SU-DHL-6 (cell line): Measurements from ENCODE around the gene SH3GLB2.

Experiments used
- H2AFZ ChIP-seq: fragments of 200-600 bp; sonication (generic); 2 replicates; pipeline ENCODE4 v1.6.1; 2014; ENCODE audit warnings: low read depth, mild to moderate bottlenecking, moderate library complexity, mixed read lengths, antibody characterized with exemption, low read length; ENCODE audit not compliant: severe bottlenecking
- H3F3A ChIP-seq: fragments of 200-600 bp; shearing (Covaris generic); 2 replicates; pipeline ENCODE4 v1.6.0; 2016; ENCODE audit warnings: antibody characterized with exemption, mild to moderate bottlenecking; ENCODE audit not compliant: insufficient read depth
- H3K27ac ChIP-seq: fragments of 200-600 bp; sonication (generic); 2 replicates; pipeline ENCODE4 v1.5.1; 2016; ENCODE audit warnings: low read depth, mild to moderate bottlenecking, low read length, moderate library complexity, mixed read lengths
- H3K27me3 ChIP-seq: fragments of 200-600 bp; sonication (generic), shearing (Covaris generic); 2 replicates; pipeline ENCODE4 v1.6.0; 2014; ENCODE audit warnings: mild to moderate bottlenecking, low read length
- H3K36me3 ChIP-seq: fragments of 200-600 bp; sonication (generic); 2 replicates; pipeline ENCODE4 v1.6.1; 2014; ENCODE audit warnings: mild to moderate bottlenecking, low read length, mixed read lengths
- H3K4me2 ChIP-seq: fragments of 300-600, 200-600 bp; shearing (Covaris generic), sonication (generic); 2 replicates; pipeline ENCODE4 v1.6.0; 2014; ENCODE audit warnings: low read length, low read depth, mild to moderate bottlenecking; ENCODE audit not compliant: poor library complexity, severe bottlenecking
- H3K4me3 ChIP-seq: fragments of 200-600 bp; sonication (generic); 2 replicates; pipeline ENCODE4 v1.5.1; 2014; ENCODE audit warnings: antibody characterized with exemption, low read length, mild to moderate bottlenecking, mixed read lengths; ENCODE audit not compliant: insufficient read depth, poor library complexity, severe bottlenecking
- H3K79me2 ChIP-seq: fragments of 200-600 bp; sonication (generic); 2 replicates; pipeline ENCODE4 v1.6.1; 2014; ENCODE audit warnings: mild to moderate bottlenecking, low read length, moderate library complexity; ENCODE audit not compliant: insufficient read depth
- H3K9ac ChIP-seq: fragments of 200-600 bp; sonication (generic); 2 replicates; pipeline ENCODE4 v1.7.0; 2014; ENCODE audit warnings: mild to moderate bottlenecking, low read length
- H3K9me2 ChIP-seq: fragments of 200-600 bp; sonication (generic); replicated peaks from 2 replicates; pipeline ENCODE4 v1.6.1; 2014; ENCODE audit warnings: low read length; ENCODE audit not compliant: insufficient read depth
- H3K9me3 ChIP-seq: fragments of 200-600 bp; sonication (generic); 2 replicates; pipeline ENCODE4 v1.6.1; 2014; ENCODE audit warnings: low read length, mixed read lengths; ENCODE audit not compliant: insufficient read depth
- H4K20me1 ChIP-seq: fragments of 200-600 bp; sonication (generic); 2 replicates; pipeline ENCODE4 v1.6.1; 2014; ENCODE audit warnings: low read depth, mild to moderate bottlenecking, antibody characterized with exemption, low read length, moderate library complexity, mixed read lengths
- EZH2phosphoT487 ChIP-seq: fragments of 200-600 bp; sonication (generic), shearing (Covaris generic); conservative IDR thresholded peaks from 2 replicates; pipeline ENCODE4 v1.6.1; 2018; ENCODE audit warnings: mild to moderate bottlenecking, antibody characterized with exemption, low read length, moderate library complexity, mixed read lengths
- TF ChIP-seq, protein P1 (sequence below): fragments of 200-600 bp; sonication (generic); IDR thresholded peaks from one replicate; pipeline ENCODE4 v1.5.1; 2017; ENCODE audit warnings: antibody characterized with exemption, mild to moderate bottlenecking, low read length, moderate library complexity; ENCODE audit not compliant: insufficient read depth, poor library complexity, severe bottlenecking

Gene SH3GLB2

DNA sequence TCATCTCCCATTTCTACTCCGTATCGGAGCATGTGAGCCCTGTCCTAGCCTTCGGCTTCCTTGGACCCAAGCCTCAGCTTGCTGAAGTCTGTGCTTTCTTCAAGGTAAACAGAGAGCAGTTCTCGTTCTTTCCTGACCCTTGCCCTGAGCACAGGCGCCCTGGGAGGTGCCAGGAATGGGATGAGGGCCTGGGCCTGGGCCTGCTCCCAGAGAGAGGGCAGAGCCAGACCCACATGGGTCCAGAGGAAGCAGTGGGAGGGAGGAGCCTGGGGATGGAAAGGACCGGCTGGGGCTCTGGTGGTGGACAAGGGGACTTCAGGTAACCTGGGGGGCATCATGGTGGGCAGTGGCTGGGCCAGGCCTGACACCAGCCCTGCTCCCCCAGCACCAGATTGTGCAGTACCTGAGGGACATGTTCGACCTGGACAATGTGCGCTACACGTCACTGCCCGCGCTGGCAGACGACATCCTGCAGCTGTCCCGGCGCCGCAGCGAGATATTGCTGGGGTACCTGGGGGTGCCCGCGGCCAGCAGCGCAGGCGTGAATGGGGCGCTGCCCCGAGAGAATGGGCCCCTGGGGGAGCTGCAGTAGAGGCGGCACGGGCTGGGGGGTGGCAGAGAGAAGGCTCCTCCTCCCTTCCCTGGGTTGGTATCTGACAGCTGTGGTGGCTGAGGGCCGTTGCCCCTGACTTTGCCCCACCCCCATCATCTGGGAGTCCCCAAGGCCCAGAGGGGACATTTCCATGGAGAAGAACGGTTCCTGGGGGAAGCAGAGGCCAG lies 41.9 kb upstream of the SH3GLB2 start:
- H3K36me3 ChIP-seq, result no peaks in the 10 kb centered on the region

DNA sequence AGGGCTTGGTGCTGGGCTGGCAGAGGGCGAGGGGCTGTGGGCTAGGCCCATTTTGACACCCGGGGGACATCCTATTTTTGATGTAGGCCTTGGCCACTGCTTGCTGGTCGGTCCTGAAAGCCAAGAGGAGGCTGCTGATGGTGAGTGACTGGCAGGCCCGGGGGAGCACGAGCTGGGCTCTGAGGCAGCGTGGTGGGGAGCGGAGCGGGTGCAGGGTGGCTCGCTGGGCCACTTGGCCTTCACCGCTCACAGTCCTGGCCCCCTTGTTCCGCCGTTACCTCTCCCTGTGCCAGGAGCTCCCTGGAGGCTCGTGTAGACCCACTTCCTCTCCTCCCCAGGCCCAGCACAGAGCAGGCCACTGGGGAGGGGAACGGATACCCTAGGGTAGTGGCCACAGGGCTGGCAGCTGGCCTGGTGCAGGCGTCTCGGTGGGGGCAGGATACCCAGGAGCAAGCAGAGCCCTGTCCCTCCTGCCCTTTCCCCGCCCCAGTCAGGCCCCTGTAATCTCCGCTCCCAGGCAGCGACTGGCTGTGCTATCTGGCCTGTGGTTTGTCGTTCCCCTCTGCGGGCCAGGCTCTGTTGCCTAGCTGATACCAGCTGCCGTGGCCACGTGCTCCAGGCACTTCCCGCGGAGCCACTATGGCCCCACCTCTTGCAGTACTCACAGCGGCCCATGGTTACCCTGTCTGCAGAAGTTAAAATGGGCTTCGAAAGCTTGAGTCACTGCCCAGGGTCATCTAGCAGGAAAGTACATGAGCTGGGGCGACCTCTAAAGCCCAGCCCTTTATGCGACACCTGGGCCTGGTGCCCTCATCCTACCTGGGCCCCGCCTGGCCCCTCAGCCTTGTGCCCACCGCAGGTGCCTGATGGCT lies 41.1 kb upstream of the SH3GLB2 start:
- Histone ChIP-seq H3F3A (no peaks in the 10 kb centered on the region), H3K4me2 (no peak overlapping the region), H4K20me1 (no peaks in the 10 kb centered on the region), H3K4me3 (no peak overlapping the region), H3K36me3 (no peaks in the 10 kb centered on the region), H2AFZ (no peak overlapping the region), H3K27ac (no peak overlapping the region), H3K27me3 (no peaks in the 10 kb centered on the region), H3K79me2 (no peaks in the 10 kb centered on the region), H3K9ac (no peak overlapping the region), H3K9me3 (no peaks in the 10 kb centered on the region), H3K9me2 (no peaks in the 10 kb centered on the region)
- TF ChIP-seq, protein P1, sequence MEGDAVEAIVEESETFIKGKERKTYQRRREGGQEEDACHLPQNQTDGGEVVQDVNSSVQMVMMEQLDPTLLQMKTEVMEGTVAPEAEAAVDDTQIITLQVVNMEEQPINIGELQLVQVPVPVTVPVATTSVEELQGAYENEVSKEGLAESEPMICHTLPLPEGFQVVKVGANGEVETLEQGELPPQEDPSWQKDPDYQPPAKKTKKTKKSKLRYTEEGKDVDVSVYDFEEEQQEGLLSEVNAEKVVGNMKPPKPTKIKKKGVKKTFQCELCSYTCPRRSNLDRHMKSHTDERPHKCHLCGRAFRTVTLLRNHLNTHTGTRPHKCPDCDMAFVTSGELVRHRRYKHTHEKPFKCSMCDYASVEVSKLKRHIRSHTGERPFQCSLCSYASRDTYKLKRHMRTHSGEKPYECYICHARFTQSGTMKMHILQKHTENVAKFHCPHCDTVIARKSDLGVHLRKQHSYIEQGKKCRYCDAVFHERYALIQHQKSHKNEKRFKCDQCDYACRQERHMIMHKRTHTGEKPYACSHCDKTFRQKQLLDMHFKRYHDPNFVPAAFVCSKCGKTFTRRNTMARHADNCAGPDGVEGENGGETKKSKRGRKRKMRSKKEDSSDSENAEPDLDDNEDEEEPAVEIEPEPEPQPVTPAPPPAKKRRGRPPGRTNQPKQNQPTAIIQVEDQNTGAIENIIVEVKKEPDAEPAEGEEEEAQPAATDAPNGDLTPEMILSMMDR, result no peak
- TF ChIP-seq EZH2phosphoT487, result no peak

More for the DNA sequence above, 41.9 kb upstream of the SH3GLB2 start:
- Histone ChIP-seq H3K9ac (no peak overlapping the region), H3K9me3 (no peaks in the 10 kb centered on the region), H3F3A (no peaks in the 10 kb centered on the region), H3K4me3 (no peak overlapping the region), H3K79me2 (no peaks in the 10 kb centered on the region), H3K4me2 (no peak overlapping the region), H3K9me2 (no peaks in the 10 kb centered on the region), H2AFZ (no peak overlapping the region), H3K27ac (no peak overlapping the region), H3K27me3 (no peaks in the 10 kb centered on the region), H4K20me1 (no peaks in the 10 kb centered on the region)
- TF ChIP-seq, protein P1, result no peak
- no peak for TF ChIP-seq EZH2phosphoT487

DNA sequence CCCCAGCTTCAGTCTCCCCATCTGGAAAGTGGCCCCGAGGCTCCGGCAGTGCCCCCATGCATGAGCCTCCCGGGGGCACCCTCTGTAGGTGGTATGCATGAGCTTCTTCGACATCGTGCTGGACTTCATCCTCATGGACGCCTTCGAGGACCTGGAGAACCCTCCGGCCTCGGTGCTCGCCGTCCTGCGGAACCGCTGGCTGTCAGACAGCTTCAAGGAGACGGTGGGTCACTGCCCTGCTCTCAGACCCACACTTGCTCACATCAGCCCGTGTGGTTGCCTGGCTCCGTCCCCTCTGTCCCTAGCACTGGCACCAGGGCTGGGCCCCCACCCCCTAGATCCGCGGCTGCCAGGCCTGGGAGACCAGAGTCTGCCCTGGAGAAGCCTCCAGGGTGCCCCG lies 40.0 kb upstream of the SH3GLB2 start:
- no peak overlapping the region for H3K27ac ChIP-seq
- no peak overlapping the region for H2AFZ ChIP-seq
- H3K27me3 ChIP-seq, result no peaks in the 10 kb centered on the region
- no peak overlapping the region for H3K4me2 ChIP-seq
- no peaks in the 10 kb centered on the region for H4K20me1 ChIP-seq
- no peaks in the 10 kb centered on the region for H3K9me2 ChIP-seq
- H3K9me3 ChIP-seq, result no peaks in the 10 kb centered on the region
- no peaks in the 10 kb centered on the region for H3K36me3 ChIP-seq
- H3K4me3 ChIP-seq, result no peak overlapping the region
- H3K9ac ChIP-seq, result no peak overlapping the region
- H3F3A ChIP-seq, result no peaks in the 10 kb centered on the region
- TF ChIP-seq, protein P1, result no peak
- TF ChIP-seq EZH2phosphoT487, result no peak
- H3K79me2 ChIP-seq, result no peaks in the 10 kb centered on the region
